Ovary (tissue), 3 donors: ENCODE measurements around the gene WASHC4.

ENCODE experiments used
- EP300 ChIP-seq: sonication (generic); formaldehyde crosslinking; IDR thresholded peaks from one replicate; pipeline ENCODE4 v1.6.1; 2017; ENCODE audit warnings: antibody characterized with exemption
- POLR2A ChIP-seq: fragments of 450-650 bp; IDR thresholded peaks from one replicate; pipeline ENCODE4 v1.6.1; 2017; ENCODE audit warnings: antibody characterized with exemption, mild to moderate bottlenecking, moderate library complexity
- TF ChIP-seq, protein P1 (sequence below), 3 donors: fragments of 450-650 bp in 2 of 3; fragments of 200-600 bp in 1 of 3; IDR thresholded peaks; one replicate each; pipeline versions ENCODE4 v1.5.1 to v1.8.0; 2016 to 2022; ENCODE audit warnings: antibody characterized with exemption in 3 of 3, mild to moderate bottlenecking in 1 of 3
- donor health status: DM: no; HTN: no; CAD: no.

DNA sequence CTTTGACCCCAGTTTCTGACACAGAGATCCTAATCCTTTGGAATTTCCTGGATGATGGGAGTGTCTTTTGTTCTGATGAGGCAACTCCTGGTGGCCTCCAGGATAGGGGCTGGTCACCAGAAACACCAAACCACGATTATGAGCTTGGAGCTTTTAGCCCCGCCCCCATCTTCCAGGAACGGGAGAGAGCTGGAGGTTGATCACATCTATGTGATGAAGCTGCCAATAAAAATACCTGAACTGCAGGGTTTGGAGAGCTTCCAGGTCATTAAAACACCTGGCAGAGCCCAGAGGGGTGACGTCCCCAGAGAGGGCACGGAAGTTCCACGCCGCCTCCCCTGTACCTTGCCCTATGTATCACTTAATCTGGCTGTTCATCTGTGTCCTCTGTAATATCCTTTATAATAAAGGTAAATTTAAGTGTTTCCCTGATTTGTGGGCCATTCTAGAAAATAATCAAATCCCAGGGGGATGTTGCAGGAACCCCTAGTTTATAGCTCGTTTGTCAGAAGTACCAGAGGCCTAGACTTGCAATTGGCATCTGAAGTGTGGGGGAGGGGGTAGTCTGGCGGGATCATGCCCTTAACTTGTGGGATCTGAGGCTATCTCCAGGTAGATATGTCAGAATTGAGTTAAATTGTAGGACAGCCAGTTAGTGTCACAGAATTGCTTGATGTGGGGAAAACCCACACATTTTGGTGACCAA lies 107.3 kb downstream of the WASHC4 start:
- TF ChIP-seq, protein P1, sequence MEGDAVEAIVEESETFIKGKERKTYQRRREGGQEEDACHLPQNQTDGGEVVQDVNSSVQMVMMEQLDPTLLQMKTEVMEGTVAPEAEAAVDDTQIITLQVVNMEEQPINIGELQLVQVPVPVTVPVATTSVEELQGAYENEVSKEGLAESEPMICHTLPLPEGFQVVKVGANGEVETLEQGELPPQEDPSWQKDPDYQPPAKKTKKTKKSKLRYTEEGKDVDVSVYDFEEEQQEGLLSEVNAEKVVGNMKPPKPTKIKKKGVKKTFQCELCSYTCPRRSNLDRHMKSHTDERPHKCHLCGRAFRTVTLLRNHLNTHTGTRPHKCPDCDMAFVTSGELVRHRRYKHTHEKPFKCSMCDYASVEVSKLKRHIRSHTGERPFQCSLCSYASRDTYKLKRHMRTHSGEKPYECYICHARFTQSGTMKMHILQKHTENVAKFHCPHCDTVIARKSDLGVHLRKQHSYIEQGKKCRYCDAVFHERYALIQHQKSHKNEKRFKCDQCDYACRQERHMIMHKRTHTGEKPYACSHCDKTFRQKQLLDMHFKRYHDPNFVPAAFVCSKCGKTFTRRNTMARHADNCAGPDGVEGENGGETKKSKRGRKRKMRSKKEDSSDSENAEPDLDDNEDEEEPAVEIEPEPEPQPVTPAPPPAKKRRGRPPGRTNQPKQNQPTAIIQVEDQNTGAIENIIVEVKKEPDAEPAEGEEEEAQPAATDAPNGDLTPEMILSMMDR (IDR thresholded peaks at IDR 0.05): no peak
- TF ChIP-seq POLR2A (no peak), EP300 (no peak)
